T-helper 2 cell (primary cell): ENCODE measurements around the gene MICOS13.
"Not testable (repeated sequence)": the region's sequence is repeated elsewhere in the genome, so short reads cannot be mapped to it uniquely, and the experiment has no call there.

Source experiments
- DNase-seq, 5 experiments: peaks; one replicate each; pipeline versions ENCODE4 v3.0.0 to v3.0.0-alpha.2; 2012 to 2022

Gene MICOS13

GRCh38 chr19:5700455-5701092 lies 20.3 kb upstream of the MICOS13 start:
- DNase-seq = no peak

GRCh38 chr19:5698635-5699422 lies 18.5 kb upstream of the MICOS13 start:
- no peak for DNase-seq

GRCh38 chr19:5697890-5698634 lies 17.7 kb upstream of the MICOS13 start:
- DNase-seq = no peak

- no peak for DNase-seq
Observed at GRCh38 chr19:5697022-5697889, 16.9 kb upstream of the MICOS13 start.

GRCh38 chr19:5696196-5697021 lies 16.1 kb upstream of the MICOS13 start:
- no peak for DNase-seq

GRCh38 chr19:5695649-5696195 lies 15.4 kb upstream of the MICOS13 start:
- DNase-seq = no peak

- DNase-seq = no peak
Observed at GRCh38 chr19:5694956-5695648, 14.8 kb upstream of the MICOS13 start.

- DNase-seq = no peak
Observed at GRCh38 chr19:5694167-5694955, 14.0 kb upstream of the MICOS13 start.

- DNase-seq = no peak
Observed at GRCh38 chr19:5693195-5694166, 13.2 kb upstream of the MICOS13 start.

GRCh38 chr19:5692723-5693194 lies 12.4 kb upstream of the MICOS13 start:
- no peak for DNase-seq

GRCh38 chr19:5691822-5692722 lies 11.8 kb upstream of the MICOS13 start:
- DNase-seq = no peak

GRCh38 chr19:5690955-5691821 lies 10.9 kb upstream of the MICOS13 start:
- peak in 4 of 5 experiments; percentile 15 to 52 (median 40) for DNase-seq

- peak; percentile 96 to 98 (median 96) for DNase-seq
Observed at GRCh38 chr19:5690125-5690954, 10.0 kb upstream of the MICOS13 start, which contains the start of gene RPL36. RPL36 (plus strand) TSS chr19:5690295; CDS start chr19:5690508, 213 bp downstream.

- not testable (repeated sequence) for DNase-seq
Observed at GRCh38 chr19:5688262-5688881, 8.1 kb upstream of the MICOS13 start.
